Aorta (tissue), 5 donors: ENCODE results near the gene CCL24. TPM values are rescaled to one million over a fixed set of nuclear protein-coding genes. Genes with fewer than 3 reads are reported as not detected.
"Not testable (repeated sequence)": the region's sequence is repeated elsewhere in the genome, so short reads cannot be mapped to it uniquely, and the experiment has no call there.

Experiments used
- ATAC-seq: fragments of 200-7000 bp; cut with Tn5 transposase; one replicate; pipeline ENCODE4 v1.9.1; 2022; ENCODE audit warnings: moderate library complexity; ENCODE audit not compliant: low FRiP score
- DNase-seq, 2 donors: peaks; one replicate each; pipeline ENCODE4 v3.0.0-alpha.2; 2020
- H3K27ac ChIP-seq, 2 donors: one replicate each; pipeline ENCODE4 v1.5.1; 2013; ENCODE audit warnings: low read length in 2 of 2, mild to moderate bottlenecking in 2 of 2, moderate library complexity in 2 of 2, control low read depth in 1 of 2, inconsistent platforms in 1 of 2, low read depth in 1 of 2
- H3K27me3 ChIP-seq, 2 donors: one replicate each; pipeline ENCODE4 v1.6.1; 2013; ENCODE audit warnings: control low read depth in 1 of 2, low read length in 1 of 2, mild to moderate bottlenecking in 1 of 2, moderate library complexity in 1 of 2; ENCODE audit not compliant: insufficient read depth in 2 of 2, control insufficient read depth in 1 of 2
- H3K36me3 ChIP-seq, 2 donors: one replicate each; pipeline ENCODE4 v1.6.1; 2013; ENCODE audit warnings: control low read depth in 1 of 2, low read length in 1 of 2, mild to moderate bottlenecking in 1 of 2; ENCODE audit not compliant: insufficient read depth in 2 of 2, control insufficient read depth in 1 of 2
- H3K4me1 ChIP-seq, 2 donors: one replicate each; pipeline ENCODE4 v1.6.1; 2013; ENCODE audit warnings: low read length in 2 of 2, control low read depth in 1 of 2, mild to moderate bottlenecking in 1 of 2, moderate library complexity in 1 of 2; ENCODE audit not compliant: insufficient read depth in 2 of 2, control insufficient read depth in 1 of 2
- H3K4me3 ChIP-seq, 2 donors: one replicate each; pipeline ENCODE4 v1.5.1; 2013; ENCODE audit warnings: low read length in 2 of 2, control low read depth in 1 of 2, mild to moderate bottlenecking in 1 of 2
- H3K9me3 ChIP-seq: one replicate; pipeline ENCODE4 v1.6.1; 2013; ENCODE audit warnings: mild to moderate bottlenecking, low read length; ENCODE audit not compliant: control insufficient read depth
- WGBS, 2 donors: extraction: QIAGEN DNeasy Blood & Tissue Kit; methylation state at CpG; one replicate each; pipeline ENCODE4 v1.1.7; 2013; 5-methylcytosine and 5-hydroxymethylcytosine counted together
- intact Hi-C, 2 donors: fragments of 100-400 bp; cut with DNase I; formaldehyde crosslinking; loops; one replicate each; pipeline versions ENCODE4 v1.14.2 to v1.15.0; 2022
- polyA plus RNA-seq, 2 donors: library from polyadenylated mRNA; stranded (reverse); fragments of 200-250 nt; gene quantifications; one replicate each; pipeline ENCODE4 v1.2.3, GENCODE V29; 2013
- total RNA-seq, 2 donors: library from RNA; stranded (reverse); fragmentation: NEBNext Ultra II Directional; extraction: Animal tissue kit (Norgen Biotek cat#: 25700); gene quantifications; one replicate each; pipeline ENCODE4 v1.2.1, GENCODE V29; 2021
- donor health status: healthy with polysubstance abuse.
- donor health status: Bipolar disorder and iron deficiency.
- donor health status: DM: no; HTN: no; CAD: no.
- donor health status: DM: no; HTN: no; CAD: no.
- donor health status: DM: yes; HTN: yes; CAD: no.

CCL24 gene
- total and polyA plus RNA-seq, 4 donors = 1.00 to 3.3 (median 1.7) TPM

- ATAC-seq, H3K4me3 ChIP-seq, intact Hi-C loops, H3K36me3 ChIP-seq, H3K4me1 ChIP-seq, H3K27me3 ChIP-seq, H3K27ac ChIP-seq, DNase-seq, H3K9me3 ChIP-seq: not testable (repeated sequence)
- WGBS, 2 donors = 67 to 78% methylated on average over 6 of the region's 6 CpGs
These were observed 31.5 kb upstream of the CCL24 start for GRCh38 chr7:75845132-75845531.

GRCh38 chr7:75844158-75844557 lies 30.6 kb upstream of the CCL24 start:
- H3K36me3 ChIP-seq = no peaks in the 10 kb centered on the region
- H3K4me1 ChIP-seq = no peaks in the 10 kb centered on the region
- H3K4me3 ChIP-seq = no peak overlapping the region
- WGBS, 2 donors = 90 to 92% methylated on average over 5 of the region's 5 CpGs
- no peak for DNase-seq
- no peak for ATAC-seq
- H3K27ac ChIP-seq = no peak overlapping the region
- intact Hi-C loops = no loop called here
- H3K9me3 ChIP-seq = no peaks in the 10 kb centered on the region
- no peaks in the 10 kb centered on the region for H3K27me3 ChIP-seq

- Histone ChIP-seq H3K27me3 (no peaks in the 10 kb centered on the region), H3K4me1 (no peaks in the 10 kb centered on the region), H3K36me3 (no peaks in the 10 kb centered on the region), H3K9me3 (no peaks in the 10 kb centered on the region), H3K27ac (no peak overlapping the region), H3K4me3 (no peak overlapping the region)
- ATAC-seq (no peak), DNase-seq (no peak)
- intact Hi-C loops = no loop called here
- WGBS, 2 donors = 94% methylated on average over 9 of the region's 9 CpGs
These were observed 30.1 kb upstream of the CCL24 start for GRCh38 chr7:75843613-75844116.

GRCh38 chr7:75842836-75843446 lies 29.3 kb upstream of the CCL24 start:
- intact Hi-C loops = no loop called here
- Histone ChIP-seq H3K9me3 (no peaks in the 10 kb centered on the region), H3K27ac (no peak overlapping the region), H3K4me3 (no peak overlapping the region), H3K27me3 (no peaks in the 10 kb centered on the region), H3K36me3 (no peaks in the 10 kb centered on the region), H3K4me1 (no peaks in the 10 kb centered on the region)
- 55 to 60% methylated on average over 8 of the region's 8 CpGs for WGBS, 2 donors
- ATAC-seq (peak; percentile 51), DNase-seq (no peak)

GRCh38 chr7:75840029-75840428 lies 26.4 kb upstream of the CCL24 start:
- no peaks in the 10 kb centered on the region for H3K9me3 ChIP-seq
- DNase-seq = no peak
- no peak overlapping the region for H3K27ac ChIP-seq
- 94 to 99% methylated on average over 3 of the region's 3 CpGs for WGBS, 2 donors
- H3K27me3 ChIP-seq = no peaks in the 10 kb centered on the region
- intact Hi-C loops = no loop called here
- no peak overlapping the region for H3K4me3 ChIP-seq
- no peak for ATAC-seq
- H3K36me3 ChIP-seq = no peaks in the 10 kb centered on the region
- no peaks in the 10 kb centered on the region for H3K4me1 ChIP-seq

GRCh38 chr7:75838281-75838930 lies 24.8 kb upstream of the CCL24 start:
- H3K36me3 ChIP-seq, ATAC-seq, intact Hi-C loops, H3K27ac ChIP-seq, H3K4me3 ChIP-seq, H3K4me1 ChIP-seq, H3K9me3 ChIP-seq, DNase-seq, H3K27me3 ChIP-seq: not testable (repeated sequence)
- 82 to 83% methylated on average over 14 of the region's 14 CpGs for WGBS, 2 donors

- no peaks in the 10 kb centered on the region for H3K9me3 ChIP-seq
- ATAC-seq (no peak), DNase-seq (no peak)
- intact Hi-C loops = no loop called here
- H3K4me1 ChIP-seq = no peaks in the 10 kb centered on the region
- no peaks in the 10 kb centered on the region for H3K27me3 ChIP-seq
- H3K27ac ChIP-seq = no peak overlapping the region
- 88 to 94% methylated on average over 7 of the region's 7 CpGs for WGBS, 2 donors
- H3K36me3 ChIP-seq = no peaks in the 10 kb centered on the region
- H3K4me3 ChIP-seq = no peak overlapping the region
These were observed 23.2 kb upstream of the CCL24 start for GRCh38 chr7:75836798-75837197.

- Histone ChIP-seq H3K27ac (no peak overlapping the region), H3K9me3 (no peaks in the 10 kb centered on the region), H3K4me3 (no peak overlapping the region), H3K4me1 (no peaks in the 10 kb centered on the region), H3K27me3 (no peaks in the 10 kb centered on the region), H3K36me3 (no peaks in the 10 kb centered on the region)
- ATAC-seq (no peak), DNase-seq (no peak)
- intact Hi-C loops = no loop called here
- WGBS, 2 donors = 82 to 88% methylated on average over 29 of the region's 29 CpGs
These were observed 22.2 kb upstream of the CCL24 start for GRCh38 chr7:75835688-75836285.

GRCh38 chr7:75833662-75834061 lies 20.1 kb upstream of the CCL24 start:
- WGBS, 2 donors = 80 to 81% methylated on average over 6 of the region's 6 CpGs
- H3K36me3 ChIP-seq, ATAC-seq, H3K4me1 ChIP-seq, intact Hi-C loops, H3K27me3 ChIP-seq, H3K4me3 ChIP-seq, H3K27ac ChIP-seq, DNase-seq, H3K9me3 ChIP-seq: not testable (repeated sequence)
